Gastroesophageal sphincter (tissue), 4 donors: ENCODE results near the gene CLEC4M. TPM values are rescaled to one million over a fixed set of nuclear protein-coding genes. Genes with fewer than 3 reads are reported as not detected.

Experiments used
- ATAC-seq: fragments of 150-250 bp; one replicate; pipeline ENCODE4 v1.9.1; 2016; ENCODE audit warnings: mild to moderate bottlenecking, moderate library complexity
- H3K27ac ChIP-seq, 4 donors: fragments of 200-600 bp; sonication (generic) in 3 of 4; 1 replicate in 3 of 4; 2 replicates in 1 of 4; pipeline ENCODE4 v1.5.1; 2016 to 2019
- H3K27me3 ChIP-seq: fragments of 200-600 bp; sonication (generic); one replicate; pipeline ENCODE4 v1.5.1; 2019
- H3K36me3 ChIP-seq, 2 donors: fragments of 200-600 bp; sonication (generic); one replicate each; pipeline ENCODE4 v1.5.1; 2019; ENCODE audit warnings: control low read depth in 1 of 2
- H3K4me1 ChIP-seq, 3 donors: fragments of 200-600 bp; sonication (generic); 1 replicate in 2 of 3; 2 replicates in 1 of 3; pipeline ENCODE4 v1.5.1; 2016 to 2019; ENCODE audit warnings: control low read depth in 2 of 3
- H3K4me3 ChIP-seq, 2 donors: fragments of 200-600 bp; sonication (generic); one replicate each; pipeline ENCODE4 v1.5.1; 2019; ENCODE audit warnings: mild to moderate bottlenecking in 1 of 2, moderate library complexity in 1 of 2
- H3K9me3 ChIP-seq, 3 donors: fragments of 200-600 bp; sonication (generic); one replicate each; pipeline ENCODE4 v1.5.1; 2017 to 2019; ENCODE audit warnings: control low read depth in 2 of 3
- CTCF ChIP-seq, 4 experiments: fragments of 200-600 bp in 2 of 4; fragments of 450-650 bp in 2 of 4; sonication (generic) in 1 of 4; IDR thresholded peaks; one replicate each; pipeline ENCODE4 v1.5.1; 2017 to 2019; ENCODE audit warnings: antibody characterized with exemption in 4 of 4, mild to moderate bottlenecking in 2 of 4, moderate library complexity in 2 of 4
- EP300 ChIP-seq: sonication (generic); formaldehyde crosslinking; IDR thresholded peaks from one replicate; pipeline ENCODE4 v1.6.1; 2017; ENCODE audit warnings: antibody characterized with exemption, mild to moderate bottlenecking
- POLR2A ChIP-seq, 2 donors: fragments of 450-650 bp; IDR thresholded peaks; one replicate each; pipeline ENCODE4 v1.6.1; 2017; ENCODE audit warnings: antibody characterized with exemption in 2 of 2, mild to moderate bottlenecking in 2 of 2, moderate library complexity in 1 of 2
- POLR2AphosphoS5 ChIP-seq: sonication (generic); formaldehyde crosslinking; IDR thresholded peaks from one replicate; pipeline ENCODE4 v1.6.1; 2017; ENCODE audit warnings: antibody characterized with exemption
- WGBS, 2 donors: methylation state at CpG; one replicate each; pipeline ENCODE4 v1.1.5; 2018; ENCODE audit warnings: low coverage in 1 of 2; 5-methylcytosine and 5-hydroxymethylcytosine counted together
- total RNA-seq, 4 donors: library from RNA; depleted of rRNA; stranded (reverse); fragments of >200 nt; gene quantifications; one replicate each; pipeline ENCODE4 v1.1.0, GENCODE V29; 2016

Gene CLEC4M
- total RNA-seq, 4 donors from 2014 or later = not detected

DNA sequence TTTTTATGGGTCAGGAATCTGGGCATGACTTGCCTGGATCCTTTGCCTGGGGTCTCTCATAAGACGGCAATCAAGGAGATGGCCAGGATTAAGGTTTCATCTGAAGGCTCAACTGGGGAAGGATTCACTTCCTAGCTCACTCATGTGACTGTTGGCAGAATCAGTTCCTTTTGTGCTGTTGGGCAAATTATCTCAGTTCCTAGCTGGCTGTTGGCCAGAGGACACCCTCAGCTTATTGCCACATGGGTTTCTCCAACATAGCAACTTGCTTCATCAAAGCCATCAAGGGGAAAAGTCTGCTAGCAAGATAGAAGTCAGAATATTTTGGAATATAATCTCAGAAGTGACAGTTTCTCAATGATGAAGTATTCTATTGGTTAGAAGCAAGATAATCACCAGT is 54.8 kb downstream of the CLEC4M start:
- H3K27me3 ChIP-seq = peaks cover 59% of the 10 kb centered on the region
- H3K36me3 ChIP-seq = no peaks in the 10 kb centered on the region
- H3K9me3 ChIP-seq = peaks cover 0 to 35% (median 0%) of the 10 kb centered on the region in 3 donors
- TF ChIP-seq EP300 (no peak), POLR2AphosphoS5 (no peak), CTCF (IDR thresholded peaks at IDR 0.05) (no peak), POLR2A (IDR thresholded peaks at IDR 0.05) (no peak)
- no peak overlapping the region for H3K27ac ChIP-seq
- H3K4me3 ChIP-seq = no peak overlapping the region
- H3K4me1 ChIP-seq = no peaks in the 10 kb centered on the region
- no peak for ATAC-seq
- 100% methylated on average over 1 of the region's 1 CpG; no CpG with 5 or more reads in 1 of the 2 donors for WGBS, 2 donors

DNA sequence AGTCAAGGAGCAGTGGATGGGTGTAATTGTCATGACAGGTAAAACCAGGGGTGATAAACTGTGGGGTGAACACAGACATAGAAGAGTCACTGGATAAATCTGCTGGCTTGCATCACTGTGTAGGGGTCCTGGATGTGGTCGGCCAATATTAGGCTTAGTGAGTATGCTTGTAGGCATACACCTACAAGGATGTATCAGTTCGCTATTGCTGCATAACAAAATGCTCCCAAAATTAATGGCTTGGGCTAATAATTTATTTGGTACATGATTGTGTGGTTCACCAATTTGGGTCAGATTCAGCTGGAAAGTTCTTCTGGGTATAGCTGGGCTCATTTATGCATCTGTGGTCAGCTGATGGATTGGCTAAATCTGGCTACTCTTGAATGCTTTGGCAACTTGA is 55.8 kb downstream of the CLEC4M start:
- H3K9me3 ChIP-seq = peaks cover 0 to 34% (median 0%) of the 10 kb centered on the region in 3 donors
- TF ChIP-seq EP300 (no peak), POLR2A (IDR thresholded peaks at IDR 0.05) (no peak), POLR2AphosphoS5 (no peak), CTCF (IDR thresholded peaks at IDR 0.05) (no peak)
- no peak overlapping the region for H3K4me3 ChIP-seq
- H3K27ac ChIP-seq = no peak overlapping the region
- no peaks in the 10 kb centered on the region for H3K4me1 ChIP-seq
- WGBS, 2 donors = 70 to 89% methylated on average over 1 to 2 of the region's 2 CpGs
- no peak for ATAC-seq
- H3K36me3 ChIP-seq = no peaks in the 10 kb centered on the region
- H3K27me3 ChIP-seq = peaks cover 63% of the 10 kb centered on the region

Other genes with a start within 250 kb of the CLEC4M start
- 100 to 1,000 TPM in 2 of 4 donors, 10 to 100 TPM in 2; 63.9 to 153 (median 98.7) TPM for gene ZNF358, start 247.1 kb upstream of the CLEC4M start, total RNA-seq
- gene MCOLN1, start 240.6 kb upstream of the CLEC4M start, total RNA-seq = 10 to 100 TPM in 3 of 4 donors, 1 to 10 TPM in 1; 7.4 to 18.4 (median 17.5) TPM
- 100 to 1,000 TPM in 1 of 4 donors, 10 to 100 TPM in 3; 54.9 to 111 (median 75.2) TPM for gene PNPLA6, start 227.5 kb upstream of the CLEC4M start, total RNA-seq
- 1 to 10 TPM in 1 of 4 donors, under 1 TPM in 1, not detected in 2; 0.46 to 2.1 TPM for gene CAMSAP3, start 167.4 kb upstream of the CLEC4M start, total RNA-seq
- 10 to 100 TPM; 36.7 to 50.6 (median 42.5) TPM for gene XAB2, start 133.7 kb upstream of the CLEC4M start, total RNA-seq
- gene PET100, start 133.4 kb upstream of the CLEC4M start, total RNA-seq = 10 to 100 TPM; 12.0 to 26.8 (median 17.8) TPM
- not detected for gene PCP2, start 129.5 kb upstream of the CLEC4M start, total RNA-seq
- gene STXBP2, start 126.1 kb upstream of the CLEC4M start, total RNA-seq = 10 to 100 TPM in 3 of 4 donors, 1 to 10 TPM in 1; 4.4 to 16.9 (median 14.1) TPM
- not detected for gene RETN, start 94.2 kb upstream of the CLEC4M start, total RNA-seq
- gene MCEMP1, start 86.2 kb upstream of the CLEC4M start, total RNA-seq = 1 to 10 TPM in 1 of 4 donors, under 1 TPM in 2, not detected in 1; 0.67 to 1.2 (median 0.96) TPM
- 10 to 100 TPM; 56.0 to 69.0 (median 64.0) TPM for gene TRAPPC5, start 82.4 kb upstream of the CLEC4M start, total RNA-seq
- 1 to 10 TPM in 1 of 4 donors, not detected in 3; 1.2 TPM for gene FCER2, start 61.1 kb upstream of the CLEC4M start, total RNA-seq
- gene CLEC4G, start 31.1 kb upstream of the CLEC4M start, total RNA-seq = 1 to 10 TPM in 3 of 4 donors, not detected in 1; 1.1 to 6.8 (median 5.5) TPM
- gene CD209, start 15.7 kb upstream of the CLEC4M start, total RNA-seq = 10 to 100 TPM in 2 of 4 donors, 1 to 10 TPM in 1, under 1 TPM in 1; 0.78 to 11.4 (median 8.0) TPM
- gene EVI5L, start 67.0 kb downstream of the CLEC4M start, total RNA-seq = 10 to 100 TPM; 17.3 to 46.3 (median 22.2) TPM
- not detected for gene PRR36, start 111.1 kb downstream of the CLEC4M start, total RNA-seq
- under 1 TPM; 0.13 to 0.32 (median 0.29) TPM for gene LRRC8E, start 125.3 kb downstream of the CLEC4M start, total RNA-seq
- gene MAP2K7, start 140.6 kb downstream of the CLEC4M start, total RNA-seq = 10 to 100 TPM; 13.9 to 23.4 (median 17.9) TPM
- gene TGFBR3L, start 151.6 kb downstream of the CLEC4M start, total RNA-seq = 1 to 10 TPM; 2.8 to 8.5 (median 5.4) TPM
- gene SNAPC2, start 157.1 kb downstream of the CLEC4M start, total RNA-seq = 10 to 100 TPM; 29.5 to 37.7 (median 33.4) TPM
- 10 to 100 TPM; 18.3 to 33.3 (median 26.4) TPM for gene CTXN1, start 162.9 kb downstream of the CLEC4M start, total RNA-seq
- gene TIMM44, start 180.4 kb downstream of the CLEC4M start, total RNA-seq = 100 to 1,000 TPM in 1 of 4 donors, 10 to 100 TPM in 3; 65.7 to 108 (median 86.4) TPM
- 10 to 100 TPM; 30.8 to 62.5 (median 34.6) TPM for gene ELAVL1, start 242.4 kb downstream of the CLEC4M start, total RNA-seq